C4-2B (cell line): ENCODE measurements around the gene NTRK2.

Experiments
- ZFX ChIP-seq: fragments of 450-650 bp; IDR thresholded peaks from 2 replicates; pipeline ENCODE4 v1.6.1; 2017
- TF ChIP-seq, protein P1 (sequence below): fragments of 450-650 bp; conservative IDR thresholded peaks from 2 replicates; pipeline ENCODE4 v1.5.1; 2017; ENCODE audit warnings: mild to moderate bottlenecking

- TF ChIP-seq, protein P1, sequence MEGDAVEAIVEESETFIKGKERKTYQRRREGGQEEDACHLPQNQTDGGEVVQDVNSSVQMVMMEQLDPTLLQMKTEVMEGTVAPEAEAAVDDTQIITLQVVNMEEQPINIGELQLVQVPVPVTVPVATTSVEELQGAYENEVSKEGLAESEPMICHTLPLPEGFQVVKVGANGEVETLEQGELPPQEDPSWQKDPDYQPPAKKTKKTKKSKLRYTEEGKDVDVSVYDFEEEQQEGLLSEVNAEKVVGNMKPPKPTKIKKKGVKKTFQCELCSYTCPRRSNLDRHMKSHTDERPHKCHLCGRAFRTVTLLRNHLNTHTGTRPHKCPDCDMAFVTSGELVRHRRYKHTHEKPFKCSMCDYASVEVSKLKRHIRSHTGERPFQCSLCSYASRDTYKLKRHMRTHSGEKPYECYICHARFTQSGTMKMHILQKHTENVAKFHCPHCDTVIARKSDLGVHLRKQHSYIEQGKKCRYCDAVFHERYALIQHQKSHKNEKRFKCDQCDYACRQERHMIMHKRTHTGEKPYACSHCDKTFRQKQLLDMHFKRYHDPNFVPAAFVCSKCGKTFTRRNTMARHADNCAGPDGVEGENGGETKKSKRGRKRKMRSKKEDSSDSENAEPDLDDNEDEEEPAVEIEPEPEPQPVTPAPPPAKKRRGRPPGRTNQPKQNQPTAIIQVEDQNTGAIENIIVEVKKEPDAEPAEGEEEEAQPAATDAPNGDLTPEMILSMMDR: no peak
- no peak for TF ChIP-seq ZFX
Measured at GRCh38 chr9:84718476-84718875, 48.9 kb downstream of the NTRK2 start.
